ENCODE results near the gene CAMSAP1.

GRCh38 chr9:135884328-135885035 is 22.9 kb downstream of the CAMSAP1 start:
- TF ChIP-seq ZFP30 (CRISPR knock-in tag; IDR thresholded peaks at IDR 0.05) = no peak
- no peak for TF ChIP-seq ZFP3 (CRISPR knock-in tag; IDR thresholded peaks at IDR 0.05)
- TF ChIP-seq PATZ1 (CRISPR knock-in tag; IDR thresholded peaks at IDR 0.05; ENCODE audit: borderline replicate concordance) = no peak
- TF ChIP-seq ZNF565 (CRISPR knock-in tag; conservative IDR thresholded peaks at IDR 0.05; ENCODE audit: low read depth) = no peak
- no peak for TF ChIP-seq PPARA (CRISPR knock-in tag; IDR thresholded peaks at IDR 0.05; ENCODE audit: borderline replicate concordance)
- no peak for TF ChIP-seq CSDC2 (CRISPR knock-in tag; IDR thresholded peaks at IDR 0.05)
- TF ChIP-seq RARB (CRISPR knock-in tag; IDR thresholded peaks at IDR 0.05) = no peak
- no peak for TF ChIP-seq ESRRG (CRISPR knock-in tag; IDR thresholded peaks at IDR 0.05)
- no peak for TF ChIP-seq ZNF70 (CRISPR knock-in tag; IDR thresholded peaks at IDR 0.05)
- no peak for TF ChIP-seq ISL1 (CRISPR knock-in tag; IDR thresholded peaks at IDR 0.05)
- no peak for TF ChIP-seq ZNF8 (CRISPR knock-in tag; IDR thresholded peaks at IDR 0.05)
- no peak for TF ChIP-seq ARNTL (CRISPR knock-in tag; IDR thresholded peaks at IDR 0.05; ENCODE audit: borderline replicate concordance, low read depth)
- TF ChIP-seq TOX (CRISPR knock-in tag; IDR thresholded peaks at IDR 0.05; ENCODE audit: borderline replicate concordance) = no peak
- TF ChIP-seq CREB5 (CRISPR knock-in tag; IDR thresholded peaks at IDR 0.05; ENCODE audit: low read depth) = no peak

All from SK-N-SH treated with all-trans-retinoic acid at 6 μM for 48 hours (cell line).